ENCODE measurements around the gene SPRED2.

SPRED2 gene

GRCh38 chr2:65364986-65365733 lies 67.2 kb downstream of the SPRED2 start:
- Mint-ChIP-seq H3K27me3 (ENCODE audit: low read depth) (peaks cover 5% of the 10 kb centered on the region), H3K27ac (peak overlapping the region; percentile 11 to 72 (median 40)), H3K4me3 (peak overlapping the region in 2 of 3 experiments; percentile 65 to 76), H3K9me3 (no peaks in the 10 kb centered on the region), H3K36me3 (ENCODE audit: low read depth) (no peaks in the 10 kb centered on the region), H3K4me1 (peaks cover 70% of the 10 kb centered on the region)
- no peak for TF ChIP-seq CTCF (IDR thresholded peaks at IDR 0.05; ENCODE audit: unreplicated experiment in 3 of 3)

GRCh38 chr2:65363879-65364666 lies 68.3 kb downstream of the SPRED2 start:
- Mint-ChIP-seq H3K9me3 (no peaks in the 10 kb centered on the region), H3K36me3 (ENCODE audit: low read depth) (no peaks in the 10 kb centered on the region), H3K4me3 (peak overlapping the region in 2 of 3 experiments; percentile 63 to 72), H3K27ac (peak overlapping the region in 1 of 3 experiments; percentile 80), H3K4me1 (peaks cover 64% of the 10 kb centered on the region), H3K27me3 (ENCODE audit: low read depth) (peaks cover 5% of the 10 kb centered on the region)
- TF ChIP-seq CTCF (IDR thresholded peaks at IDR 0.05; ENCODE audit: unreplicated experiment in 3 of 3), result no peak

- Mint-ChIP-seq H3K4me1 (peaks cover 68% of the 10 kb centered on the region), H3K27ac (peak overlapping the region; percentile 29 to 82 (median 56)), H3K36me3 (ENCODE audit: low read depth) (no peaks in the 10 kb centered on the region), H3K4me3 (peak overlapping the region in 2 of 3 experiments; percentile 10 to 56), H3K27me3 (ENCODE audit: low read depth) (peaks cover 5% of the 10 kb centered on the region), H3K9me3 (no peaks in the 10 kb centered on the region)
- no peak for TF ChIP-seq CTCF (IDR thresholded peaks at IDR 0.05; ENCODE audit: unreplicated experiment in 3 of 3)
These were observed 70.8 kb downstream of the SPRED2 start for GRCh38 chr2:65361623-65362022.

- peak overlapping the region in 2 of 3 experiments; percentile 37 to 54 for H3K27ac Mint-ChIP-seq
These were observed 72.0 kb downstream of the SPRED2 start for GRCh38 chr2:65360441-65360840.

GRCh38 chr2:65358678-65359400 lies 73.6 kb downstream of the SPRED2 start:
- H3K27ac Mint-ChIP-seq, result peak overlapping the region in 2 of 3 experiments; percentile 7 to 20
- H3K9me3 Mint-ChIP-seq, result no peaks in the 10 kb centered on the region
- no peak overlapping the region for H3K4me3 Mint-ChIP-seq
- no peak for TF ChIP-seq CTCF (IDR thresholded peaks at IDR 0.05; ENCODE audit: unreplicated experiment in 3 of 3)
- H3K36me3 Mint-ChIP-seq (ENCODE audit: low read depth), result no peaks in the 10 kb centered on the region
- H3K27me3 Mint-ChIP-seq (ENCODE audit: low read depth), result peaks cover 5% of the 10 kb centered on the region
- H3K4me1 Mint-ChIP-seq, result peaks cover 52% of the 10 kb centered on the region

More at GRCh38 chr2:65360441-65360840, 72.0 kb downstream of the SPRED2 start:
- peaks cover 5% of the 10 kb centered on the region for H3K27me3 Mint-ChIP-seq (ENCODE audit: low read depth)
- TF ChIP-seq CTCF (IDR thresholded peaks at IDR 0.05; ENCODE audit: unreplicated experiment in 3 of 3), result no peak
- H3K4me1 Mint-ChIP-seq, result peaks cover 61% of the 10 kb centered on the region
- no peaks in the 10 kb centered on the region for H3K9me3 Mint-ChIP-seq
- H3K4me3 Mint-ChIP-seq, result no peak overlapping the region
- no peaks in the 10 kb centered on the region for H3K36me3 Mint-ChIP-seq (ENCODE audit: low read depth)
